H1 (cell line): Measurements from ENCODE around the gene ARMC9. TPM values are rescaled to one million over a fixed set of nuclear protein-coding genes. Genes with fewer than 3 reads are reported as not detected.
A peak's percentile ranks its signal among the peaks of the same experiment; 100 is the strongest.

Experiments used
- BACH1 ChIP-seq: IDR thresholded peaks from 2 replicates; pipeline ENCODE4 v1.6.1; 2012; ENCODE audit warnings: low read length, improper control_type of control experiment
- CBX5 ChIP-seq: fragments of 300-800, 300-1000 bp; sonication (generic); IDR thresholded peaks from 2 replicates; pipeline ENCODE4 v1.7.1; 2016; ENCODE audit warnings: antibody characterized with exemption, low read length, low read depth
- CEBPB ChIP-seq: IDR thresholded peaks from 2 replicates; pipeline ENCODE4 v1.6.1; 2012; ENCODE audit warnings: low read depth, low read length
- JUND ChIP-seq: IDR thresholded peaks from 2 replicates; pipeline ENCODE4 v1.6.1; 2011; ENCODE audit warnings: mild to moderate bottlenecking, improper control_type of control experiment, low read length
- MAFK ChIP-seq: IDR thresholded peaks from 2 replicates; pipeline ENCODE4 v1.6.1; 2012; ENCODE audit warnings: low read depth, mild to moderate bottlenecking, improper control_type of control experiment, low read length
- RAD21 ChIP-seq, 2 experiments: IDR thresholded peaks in 1 of 2; conservative IDR thresholded peaks in 1 of 2; 2 replicates each; pipeline ENCODE4 v1.6.1; 2011; ENCODE audit warnings: low read depth in 2 of 2, low read length in 2 of 2, improper control_type of control experiment in 1 of 2, inconsistent platforms in 1 of 2, mild to moderate bottlenecking in 1 of 2, moderate library complexity in 1 of 2
- RNF2 ChIP-seq: fragments of 200-900, 300-1000 bp; sonication (generic); IDR thresholded peaks from 2 replicates; pipeline ENCODE4 v1.7.1; 2016; ENCODE audit warnings: borderline replicate concordance, low read depth, mild to moderate bottlenecking, antibody characterized with exemption, low read length; ENCODE audit not compliant: poor library complexity, severe bottlenecking; ENCODE audit errors: missing control alignments
- SIN3A ChIP-seq, 2 experiments: IDR thresholded peaks in 1 of 2; conservative IDR thresholded peaks in 1 of 2; 2 replicates each; pipeline ENCODE4 v1.6.1; 2011 to 2012; ENCODE audit warnings: low read length in 2 of 2, improper control_type of control experiment in 1 of 2, low read depth in 1 of 2, mild to moderate bottlenecking in 1 of 2
- polyA plus RNA-seq, 7 experiments: library from polyadenylated mRNA; depleted of rRNA in 3 of 7; stranded (reverse) in 5 of 7; unstranded in 2 of 7; fragments of >200 nt in 5 of 7; fragments of 200-250 nt in 2 of 7; gene quantifications; 1 replicate in 5 of 7; 2 replicates in 1 of 7; 4 replicates in 1 of 7; pipeline versions ENCODE4 v1.2.1 to v1.2.3, GENCODE V29; 2011 to 2013; ENCODE audit warnings: missing spikeins in 2 of 7, mixed read lengths in 2 of 7
- total RNA-seq: library from RNA; stranded (reverse); fragmentation: NEBNext Ultra II Directional; extraction: Animal tissue kit (Norgen Biotek cat#: 25700); gene quantifications from 2 replicates; pipeline ENCODE4 v1.2.1, GENCODE V29; 2021

Gene ARMC9
- total and polyA plus RNA-seq, 2 of the 8 experiments (the other 6 are each of a cell fraction or from before 2014, with no cell fraction given): 23.2 to 36.1 TPM

DNA sequence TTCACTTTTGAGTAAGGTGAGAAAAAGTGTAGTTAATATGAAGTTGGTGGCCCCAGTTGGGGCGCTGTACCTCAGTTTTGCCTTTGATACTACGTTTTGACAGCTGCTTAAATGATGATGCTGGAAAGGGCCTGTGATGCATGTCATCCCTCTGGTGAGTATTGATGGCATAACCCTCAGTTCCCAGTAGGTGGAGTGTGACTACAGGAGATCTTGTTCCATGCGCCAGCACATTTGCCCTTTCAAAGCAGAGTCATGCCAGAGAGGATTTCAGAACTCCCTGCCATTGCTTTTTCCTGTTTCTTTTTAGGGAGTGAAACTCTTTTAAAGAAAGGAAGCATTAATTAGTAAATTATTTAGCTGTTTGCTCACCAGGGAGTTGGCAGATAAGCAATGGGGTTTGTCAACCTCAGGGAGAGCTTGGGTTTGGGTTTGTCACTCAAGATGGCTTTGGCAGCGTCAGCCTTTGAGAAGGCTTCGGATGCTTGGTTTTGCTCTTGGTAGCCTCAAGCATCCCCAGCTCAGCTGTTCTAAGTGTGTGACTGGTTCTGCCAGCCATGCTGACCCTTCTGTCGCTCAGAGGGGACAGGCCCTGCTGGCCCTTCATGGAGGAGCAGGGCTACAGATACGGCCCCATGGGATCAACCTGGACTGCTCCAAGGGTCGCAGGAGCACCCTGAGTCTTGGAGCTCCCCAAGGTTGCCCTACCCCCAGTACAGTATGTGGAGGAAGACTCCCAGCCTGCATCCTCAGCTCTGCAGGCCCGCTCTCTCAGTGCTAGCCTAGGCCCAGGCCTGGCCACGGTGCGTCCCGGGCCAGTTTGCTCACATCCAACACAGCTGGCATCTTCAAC lies 29.1 kb downstream of the ARMC9 start (continued):
- TF ChIP-seq CBX5 (no peak), RAD21 (IDR thresholded peaks at IDR 0.05 in 1 of 2, conservative IDR thresholded peaks at IDR 0.05 in 1 of 2; ENCODE audit: low read depth in 2 of 2, low read length in 2 of 2) (peak; percentile 95 to 96), BACH1 (peak; percentile 95), RNF2 (no peak), CEBPB (no peak), MAFK (peak; percentile 80), JUND (no peak), SIN3A (conservative IDR thresholded peaks at IDR 0.05 in 1 of 2, IDR thresholded peaks at IDR 0.05 in 1 of 2; ENCODE audit: low read depth in 1 of 2, low read length in 2 of 2) (peak in 1 of 2 experiments; percentile 84; a peak in 2 of 4 replicates)
